Panc1 (cell line): ENCODE measurements around the gene SNRNP27. TPM values are rescaled to one million over a fixed set of nuclear protein-coding genes. Genes with fewer than 3 reads are reported as not detected.
A peak's percentile ranks its signal among the peaks of the same experiment; 100 is the strongest.

Source experiments
- ATAC-seq: fragments of 200-7000 bp; cut with Tn5 transposase; 2 replicates; pipeline ENCODE4 v1.9.1; 2020; ENCODE audit warnings: mild to moderate bottlenecking, moderate library complexity
- BruUV-seq: library from RNA; stranded (reverse); fragments of 400-500 nt; replicated peaks from 2 replicates; lab custom pipeline; 2021; lab: Mats Ljungman, UMichigan
- CTCF ChIA-PET: fragments of 300-600 bp; sonication (Branson Sonifier 250); formaldehyde crosslinking; loops from one replicate; lab custom pipeline; 2022; ENCODE audit warnings: antibody characterized with exemption; lab: Charles Lee
- POLR2A ChIA-PET: fragments of 300-600 bp; sonication (Branson Sonifier 250); formaldehyde crosslinking; loops from one replicate; lab custom pipeline; 2022; ENCODE audit warnings: antibody characterized with exemption; lab: Charles Lee
- DNase-seq: peaks from one replicate; pipeline ENCODE4 v3.0.0-alpha.2; 2010; ENCODE audit warnings: low read depth, low spot score
- H3K27ac ChIP-seq: 2 replicates; pipeline ENCODE4 v1.5.1; 2011; ENCODE audit warnings: mild to moderate bottlenecking, low read length, inconsistent platforms
- H3K27me3 ChIP-seq: fragments of 200-500 bp; sonication (Bioruptor generic); 2 replicates; pipeline ENCODE4 v1.6.0; 2014; ENCODE audit warnings: low read length, inconsistent platforms; ENCODE audit not compliant: control insufficient read depth, insufficient read depth
- H3K36me3 ChIP-seq: fragments of 200-500 bp; sonication (Bioruptor generic); 2 replicates; pipeline ENCODE4 v1.5.1; 2014; ENCODE audit warnings: inconsistent platforms, mild to moderate bottlenecking, low read length, moderate library complexity; ENCODE audit not compliant: control insufficient read depth, insufficient read depth
- H3K4me1 ChIP-seq: 2 replicates; pipeline ENCODE4 v1.5.1; 2011; ENCODE audit warnings: inconsistent platforms, mild to moderate bottlenecking, low read length, moderate library complexity; ENCODE audit not compliant: control insufficient read depth, insufficient read depth
- H3K4me3 ChIP-seq, 2 experiments: 2 replicates each; pipeline ENCODE4 v1.5.1; 2011 to 2012; ENCODE audit warnings: low read depth in 2 of 2, low read length in 2 of 2, mild to moderate bottlenecking in 2 of 2, inconsistent platforms in 1 of 2, moderate library complexity in 1 of 2
- H3K9me3 ChIP-seq: fragments of 200-500 bp; sonication (Bioruptor generic); 2 replicates; pipeline ENCODE4 v1.5.1; 2014; ENCODE audit warnings: low read depth, mild to moderate bottlenecking, inconsistent platforms, low read length, moderate library complexity; ENCODE audit not compliant: control insufficient read depth, insufficient read depth
- CTCF ChIP-seq: fragments of 450-650 bp; IDR thresholded peaks from 2 replicates; pipeline ENCODE4 v1.5.1; 2017; ENCODE audit warnings: mild to moderate bottlenecking
- POLR2AphosphoS5 ChIP-seq: IDR thresholded peaks from 2 replicates; pipeline ENCODE4 v1.6.1; 2012; ENCODE audit warnings: mild to moderate bottlenecking, low read depth, low read length, moderate library complexity
- SIN3A ChIP-seq: IDR thresholded peaks from 2 replicates; pipeline ENCODE4 v1.6.1; 2012; ENCODE audit warnings: low read depth, mild to moderate bottlenecking, low read length, moderate library complexity, borderline replicate concordance; ENCODE audit not compliant: insufficient read depth
- TCF7L2 ChIP-seq: IDR thresholded peaks from 2 replicates; pipeline ENCODE4 v1.6.1; 2011; ENCODE audit warnings: mild to moderate bottlenecking, low read depth, low read length, inconsistent platforms
- in situ Hi-C: cut with HindIII; loops from 2 replicates; pipeline ENCODE4 v1.10.0; 2016; ENCODE audit warnings: low sequenced_read_pairs, low pct_unique_long_range_greater_than_20kb
- intact Hi-C: fragments of 100-400 bp; cut with micrococcal nuclease; formaldehyde crosslinking; loops from one replicate; pipeline ENCODE4 v1.10.0; 2022; ENCODE audit not compliant: unreplicated experiment
- total RNA-seq: library from RNA; stranded (reverse); gene quantifications from one replicate; pipeline ENCODE4 v1.2.1, GENCODE V29; 2021; ENCODE audit not compliant: unreplicated experiment
- TF ChIP-seq, protein P1 (sequence below), 2 experiments: IDR thresholded peaks; 2 replicates each; pipeline ENCODE4 v1.6.1; 2011 to 2012; ENCODE audit warnings: low read depth in 2 of 2, control low read depth in 1 of 2, low read length in 1 of 2, mild to moderate bottlenecking in 1 of 2, moderate library complexity in 1 of 2; ENCODE audit not compliant: insufficient read depth in 1 of 2

The SNRNP27 gene
- total RNA-seq, 1 experiment from 2014 or later = 39.7 TPM

GRCh38 chr2:69945941-69946340, 52.2 kb downstream of the SNRNP27 start:
- peak overlapping the region; percentile 62 for H3K27ac ChIP-seq
- no TSS peak for BruUV-seq
- ChIA-PET CTCF (no interaction called here), POLR2A (no interaction called here)
- no peaks in the 10 kb centered on the region for H3K36me3 ChIP-seq
- peaks cover 23% of the 10 kb centered on the region for H3K4me1 ChIP-seq
- ATAC-seq (peak; percentile 3; the same call in 1 of the 2 replicates), DNase-seq (no peak)
- no peaks in the 10 kb centered on the region for H3K27me3 ChIP-seq
- in situ Hi-C loops (no loop called here), intact Hi-C loops (no loop called here)
- no peak overlapping the region; a peak in 1 of 4 replicates for H3K4me3 ChIP-seq
- TF ChIP-seq CTCF (no peak), SIN3A (no peak), TCF7L2 (no peak), POLR2AphosphoS5 (no peak)
- TF ChIP-seq, protein P1, sequence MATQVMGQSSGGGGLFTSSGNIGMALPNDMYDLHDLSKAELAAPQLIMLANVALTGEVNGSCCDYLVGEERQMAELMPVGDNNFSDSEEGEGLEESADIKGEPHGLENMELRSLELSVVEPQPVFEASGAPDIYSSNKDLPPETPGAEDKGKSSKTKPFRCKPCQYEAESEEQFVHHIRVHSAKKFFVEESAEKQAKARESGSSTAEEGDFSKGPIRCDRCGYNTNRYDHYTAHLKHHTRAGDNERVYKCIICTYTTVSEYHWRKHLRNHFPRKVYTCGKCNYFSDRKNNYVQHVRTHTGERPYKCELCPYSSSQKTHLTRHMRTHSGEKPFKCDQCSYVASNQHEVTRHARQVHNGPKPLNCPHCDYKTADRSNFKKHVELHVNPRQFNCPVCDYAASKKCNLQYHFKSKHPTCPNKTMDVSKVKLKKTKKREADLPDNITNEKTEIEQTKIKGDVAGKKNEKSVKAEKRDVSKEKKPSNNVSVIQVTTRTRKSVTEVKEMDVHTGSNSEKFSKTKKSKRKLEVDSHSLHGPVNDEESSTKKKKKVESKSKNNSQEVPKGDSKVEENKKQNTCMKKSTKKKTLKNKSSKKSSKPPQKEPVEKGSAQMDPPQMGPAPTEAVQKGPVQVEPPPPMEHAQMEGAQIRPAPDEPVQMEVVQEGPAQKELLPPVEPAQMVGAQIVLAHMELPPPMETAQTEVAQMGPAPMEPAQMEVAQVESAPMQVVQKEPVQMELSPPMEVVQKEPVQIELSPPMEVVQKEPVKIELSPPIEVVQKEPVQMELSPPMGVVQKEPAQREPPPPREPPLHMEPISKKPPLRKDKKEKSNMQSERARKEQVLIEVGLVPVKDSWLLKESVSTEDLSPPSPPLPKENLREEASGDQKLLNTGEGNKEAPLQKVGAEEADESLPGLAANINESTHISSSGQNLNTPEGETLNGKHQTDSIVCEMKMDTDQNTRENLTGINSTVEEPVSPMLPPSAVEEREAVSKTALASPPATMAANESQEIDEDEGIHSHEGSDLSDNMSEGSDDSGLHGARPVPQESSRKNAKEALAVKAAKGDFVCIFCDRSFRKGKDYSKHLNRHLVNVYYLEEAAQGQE (IDR thresholded peaks at IDR 0.05; ENCODE audit: insufficient read depth in 1 of 2, low read depth in 2 of 2, low read length in 1 of 2) = no peak
- H3K9me3 ChIP-seq = no peaks in the 10 kb centered on the region

DNA sequence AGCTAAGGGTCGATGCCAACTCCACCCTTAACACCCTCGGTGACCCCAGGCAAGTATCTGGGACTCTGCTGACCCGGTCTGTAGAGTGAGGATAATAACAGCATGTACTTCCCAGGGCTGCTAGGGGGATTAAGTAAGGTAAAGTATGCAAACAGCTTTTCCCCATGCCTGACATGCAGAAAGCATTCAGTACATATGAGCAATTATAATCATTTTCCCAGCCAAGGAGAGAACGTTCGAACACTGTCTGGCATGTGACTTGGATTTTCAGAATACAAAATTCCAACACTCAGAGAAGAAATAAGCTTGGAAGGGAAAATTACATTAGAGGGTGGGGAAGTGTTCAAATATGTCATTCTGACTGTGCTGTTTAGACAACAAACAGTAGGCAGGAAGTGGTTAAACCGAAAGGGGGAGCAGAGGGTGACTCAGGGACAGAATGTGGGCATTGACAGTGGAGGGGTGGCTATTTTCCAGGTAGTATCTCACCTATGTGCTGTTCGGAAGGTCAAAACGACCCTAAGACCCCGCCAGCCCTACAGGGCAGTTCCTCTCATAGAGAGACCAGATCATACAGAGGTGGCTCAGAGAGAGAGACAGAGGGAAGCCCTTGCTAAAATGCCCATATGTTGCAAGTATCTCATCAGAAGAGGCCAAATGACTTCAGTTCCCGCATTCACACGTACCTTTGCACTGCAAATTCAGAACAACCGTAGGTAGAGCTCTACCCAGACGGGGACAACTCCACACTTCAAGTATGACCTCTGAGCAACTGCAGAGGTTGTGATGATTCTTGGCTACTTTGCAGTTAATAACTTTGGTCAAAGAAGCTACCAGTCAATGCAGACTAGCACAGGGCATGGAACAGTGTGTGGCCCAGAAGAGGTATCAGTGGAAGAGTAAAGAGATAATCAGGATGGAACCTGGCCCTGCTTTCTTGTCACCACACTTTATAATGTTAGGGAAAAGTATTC, 52.9 kb downstream of the SNRNP27 start:
- intact Hi-C loops (no loop called here), in situ Hi-C loops (no loop called here)
- peak overlapping the region; percentile 62 for H3K27ac ChIP-seq
- peak; percentile 83 for DNase-seq
- H3K36me3 ChIP-seq = no peaks in the 10 kb centered on the region
- ChIA-PET POLR2A (interaction anchor here (0.5 kb wide), 1 partner anchor 197 kb away, joined by 7 read pairs; no protein-coding TSS in a partner anchor), CTCF (no interaction called here)
- peaks cover 23% of the 10 kb centered on the region for H3K4me1 ChIP-seq
- BruUV-seq = no TSS peak
- no peak for TF ChIP-seq SIN3A
- TF ChIP-seq TCF7L2 = no peak
- TF ChIP-seq, protein P1 (IDR thresholded peaks at IDR 0.05; ENCODE audit: insufficient read depth in 1 of 2, low read depth in 2 of 2, low read length in 1 of 2) = no peak
- no peak for TF ChIP-seq POLR2AphosphoS5
- no peak for TF ChIP-seq CTCF
- H3K4me3 ChIP-seq = peak overlapping the region in 1 of 2 experiments; percentile 31; a peak in 2 of 4 replicates
- ATAC-seq = peak; percentile 88
- no peaks in the 10 kb centered on the region for H3K9me3 ChIP-seq
- no peaks in the 10 kb centered on the region for H3K27me3 ChIP-seq
